Islet of Langerhans (tissue), 1 donor: Measurements from ENCODE around the gene FMN2.

ENCODE experiments used
- FAIRE-seq: peaks from one replicate; lab custom pipeline; 2011; peaks lifted over from hg19 to GRCh38; lab: Jason Lieb, UNC

Gene FMN2

GRCh38 chr1:240496941-240497340, 405.3 kb downstream of the FMN2 start:
- no peak for FAIRE-seq

DNA sequence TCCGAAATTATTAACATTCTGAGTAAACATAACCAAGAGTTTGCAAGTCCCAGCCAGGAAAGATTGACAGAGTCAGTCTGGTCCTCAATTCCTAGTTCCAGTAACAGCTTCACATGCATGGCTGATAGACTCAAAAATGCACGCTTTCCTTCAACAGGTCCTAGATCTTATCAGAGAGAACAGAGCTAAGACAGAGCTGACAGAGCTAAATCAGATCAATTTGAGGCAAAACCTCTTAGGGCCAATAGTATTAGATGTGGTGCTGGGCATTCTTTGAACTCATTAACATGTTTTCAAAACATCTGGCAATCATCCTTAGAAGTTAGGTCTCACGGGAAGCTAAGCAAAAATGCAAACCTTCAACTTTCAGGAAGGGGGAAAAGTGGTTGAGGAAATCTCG, 406.2 kb downstream of the FMN2 start:
- FAIRE-seq, result no peak

DNA sequence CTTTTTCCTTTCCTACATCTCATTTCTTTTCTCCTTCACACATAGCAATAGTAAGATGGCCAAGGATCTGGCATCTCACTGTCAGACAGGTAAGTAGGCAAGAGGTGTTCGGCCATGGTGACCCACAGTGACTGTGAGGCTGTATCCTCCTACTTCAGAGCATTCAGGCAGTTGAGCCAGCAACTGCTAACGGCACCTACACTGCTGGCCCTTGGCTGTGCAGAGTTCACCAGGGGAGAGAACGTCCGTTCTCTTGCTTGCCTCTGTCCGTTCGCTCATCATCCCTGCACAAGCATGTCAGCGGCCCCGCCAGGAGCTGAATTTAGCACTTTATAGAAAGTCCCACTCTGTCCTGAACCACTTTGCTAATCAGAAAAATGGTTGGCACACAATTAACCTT, 406.7 kb downstream of the FMN2 start:
- no peak for FAIRE-seq

DNA sequence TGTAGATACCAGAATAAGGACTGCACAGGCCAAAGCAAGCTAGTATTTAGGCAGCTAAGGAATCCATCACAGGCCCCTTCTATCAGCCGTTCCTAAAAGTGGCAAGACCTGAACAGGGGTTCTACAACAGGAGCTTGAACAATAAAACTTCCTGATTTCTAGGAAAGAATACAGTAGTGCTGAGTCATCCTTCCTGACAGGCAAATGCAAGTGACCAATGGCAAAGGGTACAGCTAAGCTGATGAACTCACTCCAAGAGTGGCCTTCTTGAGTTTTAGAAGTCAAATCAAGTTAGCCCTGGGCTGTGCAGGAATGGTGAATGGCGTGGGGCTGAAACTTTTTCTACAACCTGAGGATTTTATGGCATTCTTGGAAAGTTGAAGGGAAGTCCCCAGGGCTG, 407.3 kb downstream of the FMN2 start:
- no peak for FAIRE-seq

DNA sequence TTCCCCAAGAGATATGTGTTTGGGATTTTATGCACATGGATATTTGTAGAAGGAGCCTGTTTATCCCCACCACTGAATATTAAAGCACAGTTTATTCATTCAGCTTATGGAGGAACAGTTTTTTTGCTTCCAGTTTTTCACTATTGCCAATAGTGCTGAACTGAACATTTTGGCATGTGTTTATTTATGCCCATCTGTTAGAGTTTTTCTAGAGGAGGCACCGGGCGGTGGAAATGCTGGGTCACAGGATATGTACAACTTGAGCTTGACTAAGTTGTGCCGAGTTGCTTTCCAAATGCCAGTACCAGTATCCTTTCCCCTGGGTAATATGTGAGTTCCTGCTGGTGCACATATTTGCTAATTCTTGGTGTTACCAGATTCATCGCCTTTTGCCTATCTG, 409.0 kb downstream of the FMN2 start:
- no peak for FAIRE-seq

GRCh38 chr1:240501115-240501514, 409.4 kb downstream of the FMN2 start:
- FAIRE-seq, result no peak

DNA sequence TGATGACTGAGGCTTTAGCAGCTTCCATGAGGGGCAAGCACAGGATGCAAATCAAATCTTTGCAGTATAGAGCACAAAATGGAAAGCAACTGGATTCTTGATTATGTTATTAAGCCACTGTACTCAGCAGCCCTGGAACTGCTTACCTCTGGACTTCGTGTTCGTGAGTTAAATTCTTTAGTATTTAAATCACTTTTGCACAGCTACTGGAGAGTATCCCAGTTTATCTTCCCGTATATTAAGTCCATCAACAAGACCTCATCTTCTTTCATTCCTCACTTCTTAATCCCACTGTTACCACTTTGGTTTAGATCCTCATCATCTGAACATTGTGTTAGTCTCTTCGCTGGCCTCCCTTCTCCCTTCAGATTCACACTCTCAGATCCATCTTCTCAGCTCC, 411.4 kb downstream of the FMN2 start:
- FAIRE-seq, result no peak

- no peak for FAIRE-seq
These were observed 411.9 kb downstream of the FMN2 start for GRCh38 chr1:240503558-240503957.

GRCh38 chr1:240506176-240506575, 414.5 kb downstream of the FMN2 start:
- FAIRE-seq, result no peak

DNA sequence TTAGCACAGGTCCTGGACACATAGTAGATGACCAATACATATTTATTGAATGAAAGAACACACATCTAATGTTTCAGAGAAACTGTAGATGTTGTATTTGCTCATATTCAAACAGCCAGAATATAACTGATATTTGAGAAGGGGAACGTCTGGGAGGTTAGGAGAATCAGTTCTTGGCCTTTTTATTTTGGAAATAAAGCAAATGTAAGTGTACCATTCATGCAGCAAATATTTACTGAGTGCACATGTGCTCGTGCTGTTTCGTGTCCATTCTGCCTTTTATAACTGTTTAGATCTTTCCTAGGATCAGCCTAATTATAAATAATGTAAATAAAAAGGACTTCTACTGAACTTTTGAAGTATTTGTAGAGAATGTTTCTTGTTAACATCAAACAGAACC, 416.5 kb downstream of the FMN2 start:
- FAIRE-seq, result no peak

- FAIRE-seq, result no peak
These were observed 417.3 kb downstream of the FMN2 start for GRCh38 chr1:240508950-240509349.

- no peak for FAIRE-seq
These were observed 420.1 kb downstream of the FMN2 start for GRCh38 chr1:240511789-240512188.

- FAIRE-seq, result no peak
These were observed 423.8 kb downstream of the FMN2 start for GRCh38 chr1:240515505-240515904.

- no peak for FAIRE-seq
These were observed 424.4 kb downstream of the FMN2 start for GRCh38 chr1:240516069-240516468.

DNA sequence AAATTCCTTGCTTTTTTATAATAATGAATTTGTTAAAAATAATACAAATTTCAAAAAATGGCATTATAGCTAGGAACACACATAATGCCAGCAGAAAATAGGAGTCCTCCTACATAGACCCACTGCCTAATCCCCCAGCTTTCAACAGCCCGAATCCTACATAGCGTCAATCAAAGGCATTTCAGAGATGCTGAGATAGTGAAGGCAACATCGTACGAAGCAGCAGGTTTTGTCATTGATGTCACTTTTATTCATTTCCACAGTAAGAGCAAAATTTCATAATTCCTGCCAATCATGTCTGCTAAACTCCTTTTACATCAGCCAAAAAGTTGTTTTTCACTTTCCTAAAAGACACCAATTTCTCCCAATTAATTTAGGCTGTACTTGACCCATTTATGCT, 426.2 kb downstream of the FMN2 start:
- FAIRE-seq, result no peak

DNA sequence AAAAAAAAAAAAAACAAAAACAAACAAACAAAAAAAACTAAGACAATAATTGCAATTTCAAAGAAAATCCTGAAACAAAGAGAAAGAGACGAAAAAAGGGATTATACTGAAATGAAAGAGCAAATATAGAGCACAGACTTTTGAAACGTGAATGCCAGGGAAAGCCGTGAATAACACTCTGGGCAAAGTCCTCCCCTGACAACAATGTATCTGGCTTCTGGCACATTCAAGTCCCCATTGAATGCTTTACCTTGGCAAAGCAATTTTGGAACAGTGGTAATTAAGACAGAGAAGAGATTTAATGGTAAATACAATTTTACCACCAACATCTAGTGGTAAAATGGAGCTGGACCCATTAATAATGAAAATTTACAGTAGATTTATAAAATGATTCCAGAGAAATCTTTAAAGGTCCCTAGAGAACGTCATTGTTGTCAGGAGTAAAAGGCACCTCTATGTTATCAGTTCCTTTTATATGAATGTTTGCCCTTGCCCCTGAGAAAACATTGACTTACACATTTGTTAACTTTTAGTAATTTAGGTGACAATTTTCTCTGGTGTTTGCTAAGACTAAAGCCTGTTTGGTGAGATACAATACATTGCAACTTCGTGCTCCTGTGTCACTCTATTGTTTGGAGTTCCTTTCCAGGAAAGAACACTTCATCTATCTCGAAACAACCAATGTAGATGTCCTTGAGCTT, 430.6 kb downstream of the FMN2 start:
- peak; percentile 53 for FAIRE-seq

DNA sequence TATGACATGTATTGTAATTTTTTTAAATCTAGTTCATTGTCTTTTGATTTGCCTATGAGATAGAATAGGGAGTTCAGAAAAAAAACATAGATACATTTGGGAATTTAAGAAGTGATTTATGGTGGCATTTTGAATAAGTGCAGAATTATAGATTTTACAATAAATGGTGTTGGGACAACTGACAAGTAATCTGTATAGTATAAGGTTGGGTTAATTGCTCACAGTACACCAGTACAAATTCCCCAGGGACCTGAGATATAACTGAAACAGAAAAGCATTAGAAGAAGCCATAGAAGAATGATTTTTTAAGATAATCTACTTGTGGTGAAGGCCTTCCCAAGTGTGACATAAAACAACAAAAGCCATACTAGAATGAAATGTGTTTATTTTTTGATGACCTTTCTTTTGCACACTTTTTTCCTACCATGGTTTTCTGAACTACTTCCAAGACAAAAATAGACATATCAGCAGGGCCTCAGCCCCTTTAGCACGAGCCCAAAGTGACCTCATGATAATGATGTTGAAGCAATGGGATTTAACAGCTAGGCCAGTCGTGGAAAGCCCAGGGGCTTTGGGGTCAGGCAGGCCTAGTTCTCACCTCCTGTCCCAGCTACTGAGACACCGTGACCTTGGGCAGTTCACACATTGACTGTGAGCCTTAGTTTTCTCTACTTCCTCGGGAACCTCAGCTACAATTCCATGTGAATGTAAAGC, 432.8 kb downstream of the FMN2 start:
- FAIRE-seq, result no peak
